DMS153 treated with DMSO at 0.1 percent for 48 hours (cell line): ENCODE measurements around the gene COX7B.
"Not testable (repeated sequence)": the region's sequence is repeated elsewhere in the genome, so short reads cannot be mapped to it uniquely, and the experiment has no call there.

Experiments
- DNase-seq: peaks from one replicate; lab custom pipeline; 2025; ENCODE audit not compliant: unreplicated experiment; lab: John Stamatoyannopoulos, UW

COX7B gene

GRCh38 chrX:77899081-77899828 lies at the start of gene COX7B:
Gene COX7B, plus strand, starts transcription at chrX:77899468. Its CDS starts 86 bp downstream, at chrX:77899554.
- peak; percentile 89 for DNase-seq

DNA sequence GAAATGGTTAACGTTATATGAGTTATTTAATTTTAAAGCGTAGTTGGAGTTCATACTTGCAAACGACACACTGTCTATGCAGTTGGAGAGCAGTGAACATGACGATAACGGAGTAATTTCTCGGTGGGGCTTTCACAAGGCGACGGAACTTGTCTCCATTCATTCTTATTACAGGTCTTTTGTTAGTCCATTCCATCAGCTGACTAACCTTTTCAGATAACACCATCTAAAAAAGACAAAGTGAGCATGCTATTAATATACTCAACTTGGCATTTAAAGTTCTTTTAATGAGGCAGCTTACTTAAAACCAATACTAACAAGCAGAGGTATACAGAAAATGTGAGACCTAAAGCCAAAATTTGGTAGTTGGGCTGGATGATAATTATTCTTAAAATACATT lies 23.9 kb upstream of the COX7B start:
- DNase-seq: no peak

- not testable (repeated sequence) for DNase-seq
Measured at GRCh38 chrX:77881418-77881817, 17.9 kb upstream of the COX7B start.

- no peak for DNase-seq
Measured at GRCh38 chrX:77892887-77893286, 6.4 kb upstream of the COX7B start.

GRCh38 chrX:77893713-77894112 lies 5.6 kb upstream of the COX7B start:
- no peak for DNase-seq

GRCh38 chrX:77894921-77895886 lies 4.1 kb upstream of the COX7B start, which contains the start of gene MAGT1:
Gene MAGT1, minus strand, starts transcription at chrX:77895435. Its CDS starts 25 bp downstream, at chrX:77895410.
- DNase-seq: peak; percentile 88

GRCh38 chrX:77900688-77901087 lies 1.4 kb downstream of the COX7B start:
- DNase-seq: no peak

DNA sequence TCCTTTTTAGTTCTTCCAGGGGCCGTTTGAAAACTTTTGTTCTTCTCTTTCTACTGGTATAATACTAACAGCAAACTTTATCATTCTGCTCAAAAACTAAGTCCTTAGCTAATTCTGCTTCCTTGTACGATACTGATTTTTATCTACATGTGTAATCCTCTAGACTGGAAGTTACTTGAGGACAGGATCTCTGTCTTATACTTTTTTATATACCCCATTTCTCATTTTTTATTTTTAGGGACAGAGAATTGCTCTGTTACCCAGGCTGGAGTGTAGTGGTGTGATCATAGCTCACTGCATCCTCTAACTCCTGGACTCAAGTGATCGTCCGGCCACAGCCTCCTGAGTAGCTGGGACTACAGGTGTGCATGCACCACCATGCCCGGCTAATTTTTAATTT lies 2.2 kb downstream of the COX7B start:
- no peak for DNase-seq

DNA sequence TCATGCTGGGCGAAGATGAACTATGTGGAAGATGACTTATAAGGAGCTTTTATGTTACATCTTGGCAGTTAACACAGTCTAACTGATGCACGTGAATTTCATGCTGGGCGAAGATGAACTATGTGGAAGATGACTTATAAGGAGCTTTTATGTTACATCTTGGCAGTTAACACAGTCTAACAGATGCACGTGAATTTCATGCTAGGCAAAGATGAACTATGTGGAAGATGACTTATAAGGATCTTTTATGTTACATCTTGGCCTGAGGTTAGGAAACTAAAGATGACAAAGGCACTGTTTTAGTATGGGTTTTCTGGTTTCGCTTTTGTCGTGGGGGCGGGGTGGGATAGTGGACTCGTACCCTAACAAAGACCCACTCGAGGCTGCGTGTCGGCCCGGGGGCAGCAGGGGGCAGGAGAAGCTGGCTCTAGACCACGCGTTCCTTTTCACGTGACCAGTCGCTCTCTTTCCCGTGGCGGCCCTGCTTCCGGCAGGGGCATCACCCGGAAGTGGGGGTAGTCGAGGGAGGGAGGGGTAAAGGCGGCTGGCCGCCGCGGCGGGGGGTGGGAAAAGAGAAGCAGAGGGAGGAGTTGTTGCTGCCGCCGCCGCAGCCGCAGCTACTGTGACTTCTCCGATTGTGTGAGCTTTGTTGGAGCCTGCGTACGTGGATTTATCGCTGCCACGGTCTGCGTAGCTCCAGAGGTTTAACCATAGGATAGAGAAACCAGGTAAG lies 11.0 kb downstream of the COX7B start, which contains the start of gene ATP7A:
Gene ATP7A, plus strand, starts transcription at position 586 of the 733 bp plus-strand sequence. CDS start 60,949 bp downstream, outside the sequence.
- peak; percentile 47 for DNase-seq

- no peak for DNase-seq
Measured at GRCh38 chrX:77917294-77917933, 18.1 kb downstream of the COX7B start.

- DNase-seq: no peak
Measured at GRCh38 chrX:77918568-77918967, 19.3 kb downstream of the COX7B start.

GRCh38 chrX:77919370-77919769 lies 20.1 kb downstream of the COX7B start:
- not testable (repeated sequence) for DNase-seq

- DNase-seq: no peak
Measured at GRCh38 chrX:77922787-77923186, 23.5 kb downstream of the COX7B start.

- DNase-seq: no peak
Measured at GRCh38 chrX:77924320-77924859, 25.1 kb downstream of the COX7B start.

GRCh38 chrX:77925764-77926163 lies 26.5 kb downstream of the COX7B start:
- DNase-seq: no peak

- DNase-seq: no peak
Measured at GRCh38 chrX:77930581-77930980, 31.3 kb downstream of the COX7B start.

DNA sequence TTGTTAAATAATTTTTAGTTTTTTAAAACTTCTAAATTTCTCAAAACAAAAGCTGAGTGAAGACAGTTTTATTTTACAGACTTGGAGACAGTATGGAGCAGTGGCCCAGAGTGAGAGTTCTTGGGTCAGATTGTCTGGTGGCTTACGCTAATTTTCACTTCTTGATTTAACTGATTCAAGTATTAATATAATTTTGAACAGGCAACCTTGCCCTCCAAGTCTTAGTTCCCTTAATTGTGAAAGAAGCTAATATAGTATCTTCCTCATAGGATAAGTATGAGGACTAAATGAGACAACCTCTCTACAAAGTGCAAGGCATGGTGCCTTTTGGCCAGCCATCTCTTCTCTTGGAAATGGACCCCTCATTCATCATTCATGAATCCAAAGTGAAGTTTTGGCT lies 36.6 kb downstream of the COX7B start:
- no peak for DNase-seq

- no peak for DNase-seq
Measured at GRCh38 chrX:77936299-77936698, 37.0 kb downstream of the COX7B start.

- DNase-seq: no peak
Measured at GRCh38 chrX:77937291-77937690, 38.0 kb downstream of the COX7B start.

GRCh38 chrX:77938083-77938680 lies 38.9 kb downstream of the COX7B start:
- DNase-seq: no peak
